Camera-type eye (tissue), 1 donor: ENCODE data around the gene PGP. TPM values are rescaled to one million over a fixed set of nuclear protein-coding genes. Genes with fewer than 3 reads are reported as not detected.

Experiments
- total RNA-seq: library from RNA; depleted of rRNA; stranded (reverse); fragments of >200 nt; gene quantifications from one replicate; pipeline ENCODE4 v1.2.3, GENCODE V29; 2014

The PGP gene
- total RNA-seq = 15.1 TPM

GRCh38 chr16:2214719-2214968 lies at the start of gene PGP:
Gene PGP, minus strand, starts transcription at chr16:2214840. Its CDS starts 63 bp downstream, at chr16:2214777.

GRCh38 chr16:2251296-2252111 lies 36.9 kb upstream of the PGP start, which contains the start of gene ECI1:
Gene ECI1, minus strand, starts transcription at chr16:2251587. Its CDS starts 21 bp downstream, at chr16:2251566.

GRCh38 chr16:2236337-2237101 lies 21.9 kb upstream of the PGP start, which contains the start of gene DNASE1L2:
Gene DNASE1L2, plus strand, starts transcription at chr16:2236444. Its CDS starts 373 bp downstream, at chr16:2236817.

GRCh38 chr16:2223221-2223941 lies 8.7 kb upstream of the PGP start, which contains the start of gene E4F1:
Gene E4F1, plus strand, starts transcription at chr16:2223591. Its CDS starts 23 bp downstream, at chr16:2223614.

DNA sequence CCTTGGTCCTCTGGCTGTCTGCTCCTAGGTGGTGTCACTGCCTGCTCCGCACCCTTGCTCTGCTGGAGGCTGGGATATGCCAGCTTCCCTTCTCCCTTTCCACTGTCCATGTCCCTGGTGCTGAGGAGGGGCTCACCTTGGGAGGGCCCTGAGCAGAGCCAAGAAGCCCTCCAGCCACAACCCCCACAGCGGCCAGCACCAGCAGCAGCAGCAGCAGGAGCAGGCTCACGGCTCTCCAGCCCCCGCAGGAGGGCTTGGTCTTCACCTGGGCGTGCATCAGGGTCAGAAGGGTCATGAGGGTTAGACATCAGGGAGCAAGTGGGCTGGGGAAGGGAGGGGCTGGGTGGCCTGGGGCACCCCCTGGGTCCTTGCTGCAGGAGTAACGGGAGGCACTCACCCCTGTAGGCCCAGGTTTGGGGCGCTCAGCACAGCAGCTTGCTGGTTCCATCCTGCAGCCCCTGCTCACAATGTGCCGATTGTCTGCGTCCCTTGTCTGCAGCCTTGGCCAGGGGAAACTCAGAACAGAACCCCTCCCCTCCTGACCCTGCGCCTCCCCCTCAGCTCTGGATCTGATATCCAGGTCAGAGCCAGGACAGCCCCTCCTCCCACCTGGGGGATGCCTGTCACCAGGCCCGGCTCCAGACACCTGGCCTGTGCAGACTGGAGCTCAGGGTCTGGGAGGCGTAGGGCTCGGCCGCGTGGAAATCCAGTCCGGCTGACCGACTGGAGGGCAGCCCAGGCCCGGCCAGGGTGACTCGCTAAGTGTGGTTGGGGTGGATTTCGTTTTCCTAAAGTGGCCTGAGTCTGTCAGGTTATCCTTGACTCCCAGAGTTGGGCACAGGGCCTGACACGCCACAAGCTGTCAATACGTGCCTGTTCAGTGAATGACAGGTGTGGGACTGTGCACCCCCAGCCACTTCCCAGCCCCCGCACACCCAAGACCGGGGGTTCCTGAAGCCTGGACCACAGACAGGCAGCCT lies 4.0 kb downstream of the PGP start, which contains the start of gene BRICD5:
BRICD5 (minus strand) TSS at position 478 of the 980 bp plus-strand sequence; CDS start at position 448, 30 bp downstream.

DNA sequence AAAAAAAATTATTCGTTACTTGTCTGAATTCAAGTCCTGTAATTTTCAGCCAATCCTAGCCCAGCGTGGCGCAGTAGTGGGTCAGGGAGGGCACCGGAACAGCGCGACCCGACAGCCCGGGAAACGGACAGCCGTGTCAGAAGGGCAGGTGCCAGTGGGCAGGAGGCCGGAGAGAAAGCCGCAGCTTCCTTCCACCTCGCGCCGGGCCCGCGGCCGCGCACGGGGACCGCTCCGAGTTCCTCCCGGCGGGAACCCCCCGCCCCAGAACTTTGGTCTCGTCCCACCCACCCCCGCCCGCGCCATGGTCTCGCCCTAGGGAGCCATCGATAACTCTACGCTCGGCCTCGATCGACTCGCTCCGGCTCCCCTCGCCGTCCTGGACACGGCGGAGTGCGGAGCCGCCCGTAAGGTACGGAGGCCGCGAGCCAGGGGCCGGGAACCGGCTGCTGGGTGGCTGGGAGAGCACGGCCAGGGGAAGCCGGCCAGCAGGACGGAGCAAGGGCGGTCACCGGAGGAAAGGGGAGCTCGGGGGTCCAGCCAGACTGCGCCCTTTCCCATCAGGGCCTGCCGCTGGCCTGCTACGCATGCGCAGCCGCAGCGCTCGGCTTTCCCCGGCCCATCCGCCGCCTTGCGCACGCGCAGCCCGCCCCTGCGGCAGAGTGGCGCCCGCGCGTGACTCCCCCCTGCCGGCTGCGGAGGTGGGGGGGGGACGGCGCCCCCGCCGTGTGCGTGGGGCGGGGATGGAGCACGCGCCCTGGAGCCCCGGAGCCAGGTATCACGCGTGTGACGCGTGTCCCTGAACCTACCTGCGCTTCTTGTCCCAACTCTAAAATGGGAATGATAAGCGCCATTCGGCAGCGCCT lies 9.3 kb downstream of the PGP start, which contains the start of gene MLST8:
MLST8 (plus strand) TSS at position 351 of the 863 bp plus-strand sequence. CDS start 632 bp downstream, outside the sequence.

GRCh38 chr16:2196162-2196980 lies 18.3 kb downstream of the PGP start, which contains the start of gene CASKIN1:
Gene CASKIN1, minus strand, starts transcription at chr16:2196605. Its CDS starts 173 bp downstream, at chr16:2196432.

Other genes starting within 250 kb of the PGP start
- gene RNF151, start 248.0 kb downstream of the PGP start, total RNA-seq = not detected
- gene TBL3, start 242.8 kb downstream of the PGP start, total RNA-seq = 32.0 TPM
- gene NOXO1, start 233.4 kb downstream of the PGP start, total RNA-seq = 0.55 TPM
- 14.7 TPM for gene GFER, start 230.6 kb downstream of the PGP start, total RNA-seq
- gene SYNGR3, start 224.9 kb downstream of the PGP start, total RNA-seq = 6.5 TPM
- gene ZNF598, start 205.0 kb downstream of the PGP start, total RNA-seq = 20.3 TPM
- gene NPW, start 195.1 kb downstream of the PGP start, total RNA-seq = 2.0 TPM
- 36.8 TPM for gene NHERF2, start 187.9 kb downstream of the PGP start, total RNA-seq
- 17.2 TPM for gene NTHL1, start 167.0 kb downstream of the PGP start, total RNA-seq
- 103 TPM for gene TSC2, start 166.9 kb downstream of the PGP start, total RNA-seq
- 195 TPM for gene PKD1, start 78.9 kb downstream of the PGP start, total RNA-seq
- 6.1 TPM for gene RAB26, start 66.2 kb downstream of the PGP start, total RNA-seq
- gene TRAF7, start 59.1 kb downstream of the PGP start, total RNA-seq = 38.7 TPM
- gene CASKIN1, start 18.2 kb downstream of the PGP start, total RNA-seq = 7.3 TPM
- gene MLST8, start 9.4 kb downstream of the PGP start, total RNA-seq = 34.4 TPM
- 12.3 TPM for gene BRICD5, start 4.0 kb downstream of the PGP start, total RNA-seq
- 37.4 TPM for gene E4F1, start 8.8 kb upstream of the PGP start, total RNA-seq
- gene DNASE1L2, start 21.6 kb upstream of the PGP start, total RNA-seq = 1.2 TPM
- 40.5 TPM for gene ECI1, start 36.7 kb upstream of the PGP start, total RNA-seq
- gene RNPS1, start 53.3 kb upstream of the PGP start, total RNA-seq = 117 TPM
- gene ABCA3, start 125.9 kb upstream of the PGP start, total RNA-seq = 25.3 TPM
- 10.2 TPM for gene CCNF, start 214.6 kb upstream of the PGP start, total RNA-seq
- gene TEDC2, start 245.3 kb upstream of the PGP start, total RNA-seq = 7.0 TPM